Measurements from ENCODE around the gene ABHD6.

The ABHD6 gene

DNA sequence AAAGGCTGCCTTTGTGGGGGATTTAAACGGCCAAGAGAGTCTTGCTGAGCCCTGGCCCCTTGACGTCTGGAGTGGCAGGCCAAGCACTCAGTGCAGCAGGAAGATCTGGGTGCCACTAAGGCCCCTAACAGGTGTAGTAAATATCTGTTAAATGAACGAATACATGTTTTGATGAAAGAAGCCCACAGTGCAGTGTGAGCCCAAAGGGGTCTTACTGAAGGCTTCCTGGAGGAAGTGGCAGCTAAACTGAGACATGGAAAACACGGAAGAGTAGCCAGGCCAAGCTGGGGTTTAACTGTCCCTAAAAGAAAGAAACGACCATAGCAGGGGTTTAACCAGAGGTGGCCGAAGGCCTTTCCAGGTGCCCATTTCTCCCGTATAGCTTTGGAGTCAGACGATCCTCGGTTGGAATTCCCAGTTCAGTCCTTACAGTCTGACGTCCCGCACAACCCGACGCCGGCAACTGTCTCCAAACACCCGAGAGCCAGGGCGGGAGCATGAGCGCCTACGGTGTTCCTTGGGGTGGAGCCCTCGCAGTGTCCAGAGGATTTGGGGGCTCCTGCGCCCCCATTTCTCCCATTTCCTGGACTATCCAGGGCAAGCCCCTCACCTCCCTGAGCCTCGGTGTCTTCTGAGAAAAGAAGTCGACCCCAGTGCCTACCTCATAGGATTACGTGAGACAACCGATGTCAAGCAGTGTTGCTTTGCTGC is 910 bp upstream of the ABHD6 start:
- TF ChIP-seq EGR1 (IDR thresholded peaks at IDR 0.05) (no peak), CREB1 (IDR thresholded peaks at IDR 0.05; ENCODE audit: low read depth) (no peak), CEBPB (IDR thresholded peaks at IDR 0.05) (no peak), ZBTB7A (IDR thresholded peaks at IDR 0.05; ENCODE audit: low read depth) (no peak), TCF12 (IDR thresholded peaks at IDR 0.05; ENCODE audit: low read depth) (no peak), TAF1 (IDR thresholded peaks at IDR 0.05; ENCODE audit: low read depth) (no peak), YY1 (IDR thresholded peaks at IDR 0.05; ENCODE audit: low read depth) (no peak), NFIC (IDR thresholded peaks at IDR 0.05) (no peak), TEAD4 (IDR thresholded peaks at IDR 0.05) (no peak), EP300 (IDR thresholded peaks at IDR 0.05; ENCODE audit: borderline replicate concordance) (no peak), RAD21 (IDR thresholded peaks at IDR 0.05; ENCODE audit: low read depth) (no peak), FOXM1 (IDR thresholded peaks at IDR 0.05; ENCODE audit: borderline replicate concordance, low read depth) (no peak)
- TF ChIP-seq, protein P1, sequence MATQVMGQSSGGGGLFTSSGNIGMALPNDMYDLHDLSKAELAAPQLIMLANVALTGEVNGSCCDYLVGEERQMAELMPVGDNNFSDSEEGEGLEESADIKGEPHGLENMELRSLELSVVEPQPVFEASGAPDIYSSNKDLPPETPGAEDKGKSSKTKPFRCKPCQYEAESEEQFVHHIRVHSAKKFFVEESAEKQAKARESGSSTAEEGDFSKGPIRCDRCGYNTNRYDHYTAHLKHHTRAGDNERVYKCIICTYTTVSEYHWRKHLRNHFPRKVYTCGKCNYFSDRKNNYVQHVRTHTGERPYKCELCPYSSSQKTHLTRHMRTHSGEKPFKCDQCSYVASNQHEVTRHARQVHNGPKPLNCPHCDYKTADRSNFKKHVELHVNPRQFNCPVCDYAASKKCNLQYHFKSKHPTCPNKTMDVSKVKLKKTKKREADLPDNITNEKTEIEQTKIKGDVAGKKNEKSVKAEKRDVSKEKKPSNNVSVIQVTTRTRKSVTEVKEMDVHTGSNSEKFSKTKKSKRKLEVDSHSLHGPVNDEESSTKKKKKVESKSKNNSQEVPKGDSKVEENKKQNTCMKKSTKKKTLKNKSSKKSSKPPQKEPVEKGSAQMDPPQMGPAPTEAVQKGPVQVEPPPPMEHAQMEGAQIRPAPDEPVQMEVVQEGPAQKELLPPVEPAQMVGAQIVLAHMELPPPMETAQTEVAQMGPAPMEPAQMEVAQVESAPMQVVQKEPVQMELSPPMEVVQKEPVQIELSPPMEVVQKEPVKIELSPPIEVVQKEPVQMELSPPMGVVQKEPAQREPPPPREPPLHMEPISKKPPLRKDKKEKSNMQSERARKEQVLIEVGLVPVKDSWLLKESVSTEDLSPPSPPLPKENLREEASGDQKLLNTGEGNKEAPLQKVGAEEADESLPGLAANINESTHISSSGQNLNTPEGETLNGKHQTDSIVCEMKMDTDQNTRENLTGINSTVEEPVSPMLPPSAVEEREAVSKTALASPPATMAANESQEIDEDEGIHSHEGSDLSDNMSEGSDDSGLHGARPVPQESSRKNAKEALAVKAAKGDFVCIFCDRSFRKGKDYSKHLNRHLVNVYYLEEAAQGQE (IDR thresholded peaks at IDR 0.05; ENCODE audit: low read depth), result no peak
- TF ChIP-seq, protein P2, sequence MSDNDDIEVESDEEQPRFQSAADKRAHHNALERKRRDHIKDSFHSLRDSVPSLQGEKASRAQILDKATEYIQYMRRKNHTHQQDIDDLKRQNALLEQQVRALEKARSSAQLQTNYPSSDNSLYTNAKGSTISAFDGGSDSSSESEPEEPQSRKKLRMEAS (IDR thresholded peaks at IDR 0.05), result no peak
- TF ChIP-seq, protein P3, sequence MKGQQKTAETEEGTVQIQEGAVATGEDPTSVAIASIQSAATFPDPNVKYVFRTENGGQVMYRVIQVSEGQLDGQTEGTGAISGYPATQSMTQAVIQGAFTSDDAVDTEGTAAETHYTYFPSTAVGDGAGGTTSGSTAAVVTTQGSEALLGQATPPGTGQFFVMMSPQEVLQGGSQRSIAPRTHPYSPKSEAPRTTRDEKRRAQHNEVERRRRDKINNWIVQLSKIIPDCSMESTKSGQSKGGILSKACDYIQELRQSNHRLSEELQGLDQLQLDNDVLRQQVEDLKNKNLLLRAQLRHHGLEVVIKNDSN (IDR thresholded peaks at IDR 0.05), result no peak

DNA sequence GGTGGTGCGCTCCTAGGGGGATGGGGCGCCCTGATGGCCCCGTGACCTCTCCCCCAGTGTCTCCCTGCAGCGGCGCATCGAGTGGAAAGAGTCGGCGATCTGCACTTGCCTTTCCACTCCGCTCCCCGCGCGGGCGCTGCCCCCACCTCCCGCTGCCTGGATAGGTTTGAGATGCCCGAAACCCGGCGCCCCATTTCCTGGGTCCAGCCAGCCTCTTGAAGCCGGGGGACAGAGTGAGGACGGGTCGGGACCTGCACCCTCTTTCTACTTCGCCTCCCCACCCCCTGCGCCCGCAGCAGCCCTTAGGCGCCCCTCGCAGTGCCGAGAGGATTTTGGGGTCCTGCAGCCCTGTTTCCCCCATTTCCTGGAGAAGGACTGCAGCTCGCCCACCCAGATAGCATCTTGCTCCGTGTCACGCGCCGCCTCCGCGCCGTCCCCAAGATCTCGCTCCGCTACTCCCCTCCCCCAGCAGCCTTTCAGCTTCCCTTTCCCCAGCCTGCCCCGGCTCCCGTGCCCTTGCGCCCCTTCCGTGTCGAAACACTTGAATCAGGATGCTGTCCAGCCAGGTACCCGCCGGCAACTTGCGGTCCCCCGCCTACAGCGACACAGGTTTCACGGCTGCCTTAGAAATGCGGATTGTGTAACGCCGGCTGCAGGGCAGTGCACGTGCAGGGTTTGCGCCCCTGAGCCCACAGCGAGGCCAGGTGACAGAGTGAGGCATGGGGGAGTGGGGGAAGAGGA is 519 bp downstream of the ABHD6 start:
- 0 out of 2 replicates have a peak, but pooled peaks have one; percentile 40 for TF ChIP-seq TAF1 (IDR thresholded peaks at IDR 0.05; ENCODE audit: low read depth)
- TF ChIP-seq ZBTB7A (IDR thresholded peaks at IDR 0.05; ENCODE audit: low read depth), result no peak
- TF ChIP-seq, protein P2 (IDR thresholded peaks at IDR 0.05), result peak; percentile 79
- TF ChIP-seq, protein P3 (IDR thresholded peaks at IDR 0.05), result peak; percentile 30; the same call in 1 of the 2 replicates
- TF ChIP-seq CEBPB (IDR thresholded peaks at IDR 0.05), result 0 out of 2 replicates have a peak, but pooled peaks have one; percentile 63

DNA sequence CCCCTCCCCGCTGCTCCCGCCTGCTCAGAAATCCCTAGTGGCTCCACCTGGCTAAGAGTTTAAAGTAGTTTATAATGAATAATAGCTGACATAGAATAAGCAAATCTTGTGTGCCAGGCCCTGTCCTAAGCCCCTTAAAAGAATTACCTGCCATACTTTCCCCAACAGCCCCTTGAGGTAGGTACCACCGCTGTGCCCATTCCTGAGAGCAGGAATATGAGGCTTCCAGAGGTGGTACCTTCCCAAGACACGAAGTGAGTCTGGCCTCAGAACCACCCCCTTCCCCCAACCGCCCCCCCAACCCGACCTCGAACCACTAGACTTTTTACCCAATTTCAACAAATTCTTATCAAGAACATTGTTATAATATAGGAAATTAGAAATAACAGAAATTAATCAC is 1.2 kb downstream of the ABHD6 start:
- TF ChIP-seq FOXM1 (IDR thresholded peaks at IDR 0.05; ENCODE audit: borderline replicate concordance, low read depth), result no peak
- TF ChIP-seq CREB1 (IDR thresholded peaks at IDR 0.05; ENCODE audit: low read depth), result no peak
- no peak for TF ChIP-seq EP300 (IDR thresholded peaks at IDR 0.05; ENCODE audit: borderline replicate concordance)
- TF ChIP-seq NFIC (IDR thresholded peaks at IDR 0.05), result no peak
- TF ChIP-seq ZBTB7A (IDR thresholded peaks at IDR 0.05; ENCODE audit: low read depth), result no peak

DNA sequence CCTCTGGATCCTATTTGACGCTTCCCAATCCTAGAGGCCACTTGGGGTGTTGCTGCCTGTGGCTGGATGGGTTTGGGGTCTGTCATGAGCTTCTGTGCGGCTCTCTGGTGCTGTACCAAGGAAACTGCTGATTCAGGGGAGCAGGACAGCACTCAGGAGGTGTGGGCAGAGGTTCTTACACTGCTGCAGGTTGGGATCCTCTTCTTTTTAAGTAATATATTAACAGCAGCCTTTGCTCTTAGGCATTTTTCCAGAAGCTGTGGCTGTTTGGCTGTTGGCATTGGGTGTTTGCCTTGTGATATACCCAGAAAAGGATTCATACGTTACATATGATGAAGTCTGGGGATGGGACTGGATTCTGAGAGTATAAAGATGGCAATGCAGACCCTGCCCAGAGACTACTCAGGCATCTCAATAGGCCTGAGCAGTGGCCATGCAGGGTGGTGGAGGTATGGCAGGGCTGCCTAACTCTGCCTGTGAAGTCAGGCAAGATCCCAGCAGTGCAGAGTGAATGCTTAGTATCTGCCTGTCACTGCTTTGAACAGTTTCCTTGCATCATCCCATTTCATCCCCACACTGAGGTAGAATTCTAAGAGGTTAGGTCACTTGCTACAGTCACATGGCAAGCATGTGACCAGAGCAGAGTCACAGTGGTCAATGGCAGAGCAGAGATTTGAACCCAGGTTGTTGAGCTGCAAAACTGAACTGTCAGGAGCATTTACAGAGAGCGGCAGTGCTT is 3.9 kb downstream of the ABHD6 start:
- TF ChIP-seq TEAD4 (IDR thresholded peaks at IDR 0.05), result no peak
- TF ChIP-seq, protein P1 (IDR thresholded peaks at IDR 0.05; ENCODE audit: low read depth), result no peak
- no peak for TF ChIP-seq EGR1 (IDR thresholded peaks at IDR 0.05)
- TF ChIP-seq CREB1 (IDR thresholded peaks at IDR 0.05; ENCODE audit: low read depth), result no peak
- TF ChIP-seq FOXM1 (IDR thresholded peaks at IDR 0.05; ENCODE audit: borderline replicate concordance, low read depth), result no peak
- no peak for TF ChIP-seq YY1 (IDR thresholded peaks at IDR 0.05; ENCODE audit: low read depth)
- TF ChIP-seq, protein P2 (IDR thresholded peaks at IDR 0.05), result no peak
- no peak for TF ChIP-seq NFIC (IDR thresholded peaks at IDR 0.05)
- no peak for TF ChIP-seq CEBPB (IDR thresholded peaks at IDR 0.05)
- no peak for TF ChIP-seq TAF1 (IDR thresholded peaks at IDR 0.05; ENCODE audit: low read depth)
- TF ChIP-seq RAD21 (IDR thresholded peaks at IDR 0.05; ENCODE audit: low read depth), result no peak

- TF ChIP-seq EP300 (IDR thresholded peaks at IDR 0.05; ENCODE audit: borderline replicate concordance), result no peak
- TF ChIP-seq, protein P1 (IDR thresholded peaks at IDR 0.05; ENCODE audit: low read depth), result no peak
These were observed 4.7 kb downstream of the ABHD6 start for GRCh38 chr3:58242340-58242739.
